NB4 (cell line): ENCODE data around the gene TRIM60.

Experiments
- POLR2A ChIP-seq: IDR thresholded peaks from 2 replicates; pipeline ENCODE4 v1.6.1; 2011; ENCODE audit warnings: mild to moderate bottlenecking; ENCODE audit not compliant: insufficient read length; ENCODE audit errors: extremely low read depth
- TF ChIP-seq, protein P1 (sequence below): IDR thresholded peaks from one replicate; pipeline ENCODE4 v1.5.1; 2012; ENCODE audit warnings: low read depth, low read length
- TF ChIP-seq, protein P2 (sequence below): IDR thresholded peaks from 2 replicates; pipeline ENCODE4 v1.6.1; 2011; ENCODE audit warnings: low read depth, low read length

DNA sequence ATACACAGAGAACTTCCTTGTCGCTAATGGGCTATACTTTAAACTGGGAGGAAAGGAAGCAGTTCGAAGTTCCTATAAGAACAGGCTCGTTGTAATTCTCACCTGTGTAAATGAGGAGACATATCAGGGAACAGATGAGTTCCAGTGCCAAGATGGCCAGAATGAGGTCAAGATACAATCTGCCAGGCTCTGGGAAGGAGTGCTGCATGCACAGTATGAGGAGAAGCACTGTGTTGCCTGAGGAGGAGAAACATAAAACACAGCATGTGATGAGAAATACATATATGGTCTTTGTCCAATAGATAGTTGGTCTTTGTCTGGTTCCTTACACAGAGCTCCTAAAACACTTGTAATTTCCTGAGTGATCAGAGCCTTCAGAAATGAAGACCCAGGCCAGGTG lies 56.6 kb downstream of the TRIM60 start:
- TF ChIP-seq, protein P1, sequence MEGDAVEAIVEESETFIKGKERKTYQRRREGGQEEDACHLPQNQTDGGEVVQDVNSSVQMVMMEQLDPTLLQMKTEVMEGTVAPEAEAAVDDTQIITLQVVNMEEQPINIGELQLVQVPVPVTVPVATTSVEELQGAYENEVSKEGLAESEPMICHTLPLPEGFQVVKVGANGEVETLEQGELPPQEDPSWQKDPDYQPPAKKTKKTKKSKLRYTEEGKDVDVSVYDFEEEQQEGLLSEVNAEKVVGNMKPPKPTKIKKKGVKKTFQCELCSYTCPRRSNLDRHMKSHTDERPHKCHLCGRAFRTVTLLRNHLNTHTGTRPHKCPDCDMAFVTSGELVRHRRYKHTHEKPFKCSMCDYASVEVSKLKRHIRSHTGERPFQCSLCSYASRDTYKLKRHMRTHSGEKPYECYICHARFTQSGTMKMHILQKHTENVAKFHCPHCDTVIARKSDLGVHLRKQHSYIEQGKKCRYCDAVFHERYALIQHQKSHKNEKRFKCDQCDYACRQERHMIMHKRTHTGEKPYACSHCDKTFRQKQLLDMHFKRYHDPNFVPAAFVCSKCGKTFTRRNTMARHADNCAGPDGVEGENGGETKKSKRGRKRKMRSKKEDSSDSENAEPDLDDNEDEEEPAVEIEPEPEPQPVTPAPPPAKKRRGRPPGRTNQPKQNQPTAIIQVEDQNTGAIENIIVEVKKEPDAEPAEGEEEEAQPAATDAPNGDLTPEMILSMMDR, result no peak
- TF ChIP-seq POLR2A, result no peak
- TF ChIP-seq, protein P2, sequence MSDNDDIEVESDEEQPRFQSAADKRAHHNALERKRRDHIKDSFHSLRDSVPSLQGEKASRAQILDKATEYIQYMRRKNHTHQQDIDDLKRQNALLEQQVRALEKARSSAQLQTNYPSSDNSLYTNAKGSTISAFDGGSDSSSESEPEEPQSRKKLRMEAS, result no peak
